ENCODE data around the gene FAM237A.

Gene FAM237A

GRCh38 chr2:206627632-206628031 is 14.7 kb upstream of the FAM237A start:
- Histone ChIP-seq H3K9me3 (ENCODE audit: low read length) (no peaks in the 10 kb centered on the region), H3K4me3 (ENCODE audit: low read depth in 1 of 2, low read length in 2 of 2) (no peak overlapping the region), H3K27me3 (ENCODE audit: control insufficient read depth in 1 of 2, insufficient read depth in 2 of 2, low read length in 2 of 2) (no peaks in the 10 kb centered on the region), H3K27ac (ENCODE audit: low read depth, low read length) (no peak overlapping the region), H3K36me3 (ENCODE audit: insufficient read depth, low read length) (no peaks in the 10 kb centered on the region), H3K4me1 (ENCODE audit: insufficient read depth, low read length) (no peaks in the 10 kb centered on the region), H3K9ac (ENCODE audit: low read length) (no peak overlapping the region)

- Histone ChIP-seq H3K27ac (ENCODE audit: low read depth, low read length) (no peak overlapping the region), H3K27me3 (ENCODE audit: control insufficient read depth in 1 of 2, insufficient read depth in 2 of 2, low read length in 2 of 2) (no peaks in the 10 kb centered on the region), H3K4me1 (ENCODE audit: insufficient read depth, low read length) (no peaks in the 10 kb centered on the region), H3K36me3 (ENCODE audit: insufficient read depth, low read length) (no peaks in the 10 kb centered on the region), H3K9ac (ENCODE audit: low read length) (no peak overlapping the region), H3K9me3 (ENCODE audit: low read length) (no peaks in the 10 kb centered on the region), H3K4me3 (ENCODE audit: low read depth in 1 of 2, low read length in 2 of 2) (no peak overlapping the region)
These were observed 10.9 kb upstream of the FAM237A start for GRCh38 chr2:206631340-206631739.

GRCh38 chr2:206635015-206635414 is 7.3 kb upstream of the FAM237A start:
- Histone ChIP-seq H3K9me3 (ENCODE audit: low read length) (no peaks in the 10 kb centered on the region), H3K27ac (ENCODE audit: low read depth, low read length) (no peak overlapping the region), H3K27me3 (ENCODE audit: control insufficient read depth in 1 of 2, insufficient read depth in 2 of 2, low read length in 2 of 2) (no peaks in the 10 kb centered on the region), H3K4me3 (ENCODE audit: low read depth in 1 of 2, low read length in 2 of 2) (no peak overlapping the region), H3K9ac (ENCODE audit: low read length) (no peak overlapping the region), H3K4me1 (ENCODE audit: insufficient read depth, low read length) (no peaks in the 10 kb centered on the region), H3K36me3 (ENCODE audit: insufficient read depth, low read length) (no peaks in the 10 kb centered on the region)

- Histone ChIP-seq H3K36me3 (ENCODE audit: insufficient read depth, low read length) (no peaks in the 10 kb centered on the region), H3K4me3 (ENCODE audit: low read depth in 1 of 2, low read length in 2 of 2) (no peak overlapping the region), H3K27ac (ENCODE audit: low read depth, low read length) (no peak overlapping the region), H3K4me1 (ENCODE audit: insufficient read depth, low read length) (no peaks in the 10 kb centered on the region), H3K9ac (ENCODE audit: low read length) (no peak overlapping the region), H3K27me3 (ENCODE audit: control insufficient read depth in 1 of 2, insufficient read depth in 2 of 2, low read length in 2 of 2) (peaks cover 13 to 19% of the 10 kb centered on the region in 2 donors), H3K9me3 (ENCODE audit: low read length) (no peaks in the 10 kb centered on the region)
These were observed 2.7 kb upstream of the FAM237A start for GRCh38 chr2:206639636-206640035.

GRCh38 chr2:206641226-206641625 is 1.1 kb upstream of the FAM237A start:
- peaks cover 13 to 19% of the 10 kb centered on the region in 2 donors for H3K27me3 ChIP-seq (ENCODE audit: control insufficient read depth in 1 of 2, insufficient read depth in 2 of 2, low read length in 2 of 2)
- H3K4me1 ChIP-seq (ENCODE audit: insufficient read depth, low read length): no peaks in the 10 kb centered on the region
- no peaks in the 10 kb centered on the region for H3K9me3 ChIP-seq (ENCODE audit: low read length)
- no peak overlapping the region for H3K27ac ChIP-seq (ENCODE audit: low read depth, low read length)
- no peaks in the 10 kb centered on the region for H3K36me3 ChIP-seq (ENCODE audit: insufficient read depth, low read length)
- H3K4me3 ChIP-seq (ENCODE audit: low read depth in 1 of 2, low read length in 2 of 2): no peak overlapping the region
- no peak overlapping the region for H3K9ac ChIP-seq (ENCODE audit: low read length)

- H3K9ac ChIP-seq (ENCODE audit: low read length): no peak overlapping the region
- H3K9me3 ChIP-seq (ENCODE audit: low read length): no peaks in the 10 kb centered on the region
- H3K36me3 ChIP-seq (ENCODE audit: insufficient read depth, low read length): no peaks in the 10 kb centered on the region
- H3K27me3 ChIP-seq (ENCODE audit: control insufficient read depth in 1 of 2, insufficient read depth in 2 of 2, low read length in 2 of 2): no peaks in the 10 kb centered on the region
- H3K4me1 ChIP-seq (ENCODE audit: insufficient read depth, low read length): no peaks in the 10 kb centered on the region
- no peak overlapping the region for H3K4me3 ChIP-seq (ENCODE audit: low read depth in 1 of 2, low read length in 2 of 2)
- H3K27ac ChIP-seq (ENCODE audit: low read depth, low read length): no peak overlapping the region
These were observed 5.7 kb downstream of the FAM237A start for GRCh38 chr2:206647985-206648384.

- no peaks in the 10 kb centered on the region for H3K36me3 ChIP-seq (ENCODE audit: insufficient read depth, low read length)
- H3K27ac ChIP-seq (ENCODE audit: low read depth, low read length): no peak overlapping the region
- peaks cover 5% of the 10 kb centered on the region for H3K9me3 ChIP-seq (ENCODE audit: low read length)
- no peak overlapping the region for H3K9ac ChIP-seq (ENCODE audit: low read length)
- no peak overlapping the region for H3K4me3 ChIP-seq (ENCODE audit: low read depth in 1 of 2, low read length in 2 of 2)
- H3K27me3 ChIP-seq (ENCODE audit: control insufficient read depth in 1 of 2, insufficient read depth in 2 of 2, low read length in 2 of 2): no peaks in the 10 kb centered on the region
- no peaks in the 10 kb centered on the region for H3K4me1 ChIP-seq (ENCODE audit: insufficient read depth, low read length)
These were observed 14.8 kb downstream of the FAM237A start for GRCh38 chr2:206657087-206657486.

GRCh38 chr2:206665251-206665650 is 23.0 kb downstream of the FAM237A start:
- H3K4me3 ChIP-seq (ENCODE audit: low read depth in 1 of 2, low read length in 2 of 2): no peak overlapping the region
- no peaks in the 10 kb centered on the region for H3K36me3 ChIP-seq (ENCODE audit: insufficient read depth, low read length)
- no peaks in the 10 kb centered on the region for H3K27me3 ChIP-seq (ENCODE audit: control insufficient read depth in 1 of 2, insufficient read depth in 2 of 2, low read length in 2 of 2)
- H3K9ac ChIP-seq (ENCODE audit: low read length): no peak overlapping the region
- H3K9me3 ChIP-seq (ENCODE audit: low read length): no peaks in the 10 kb centered on the region
- H3K27ac ChIP-seq (ENCODE audit: low read depth, low read length): no peak overlapping the region
- H3K4me1 ChIP-seq (ENCODE audit: insufficient read depth, low read length): no peaks in the 10 kb centered on the region

- H3K4me3 ChIP-seq (ENCODE audit: low read depth in 1 of 2, low read length in 2 of 2): no peak overlapping the region
- no peak overlapping the region for H3K27ac ChIP-seq (ENCODE audit: low read depth, low read length)
- H3K9me3 ChIP-seq (ENCODE audit: low read length): no peaks in the 10 kb centered on the region
- no peaks in the 10 kb centered on the region for H3K27me3 ChIP-seq (ENCODE audit: control insufficient read depth in 1 of 2, insufficient read depth in 2 of 2, low read length in 2 of 2)
- no peaks in the 10 kb centered on the region for H3K36me3 ChIP-seq (ENCODE audit: insufficient read depth, low read length)
- no peaks in the 10 kb centered on the region for H3K4me1 ChIP-seq (ENCODE audit: insufficient read depth, low read length)
- H3K9ac ChIP-seq (ENCODE audit: low read length): no peak overlapping the region
These were observed 28.4 kb downstream of the FAM237A start for GRCh38 chr2:206670531-206671319.

GRCh38 chr2:206683546-206683945 is 41.3 kb downstream of the FAM237A start:
- no peak overlapping the region for H3K4me3 ChIP-seq (ENCODE audit: low read depth in 1 of 2, low read length in 2 of 2)
- no peak overlapping the region for H3K9ac ChIP-seq (ENCODE audit: low read length)
- no peaks in the 10 kb centered on the region for H3K4me1 ChIP-seq (ENCODE audit: insufficient read depth, low read length)
- no peaks in the 10 kb centered on the region for H3K9me3 ChIP-seq (ENCODE audit: low read length)
- H3K27ac ChIP-seq (ENCODE audit: low read depth, low read length): no peak overlapping the region
- no peaks in the 10 kb centered on the region for H3K36me3 ChIP-seq (ENCODE audit: insufficient read depth, low read length)
- no peaks in the 10 kb centered on the region for H3K27me3 ChIP-seq (ENCODE audit: control insufficient read depth in 1 of 2, insufficient read depth in 2 of 2, low read length in 2 of 2)

- Histone ChIP-seq H3K27me3 (ENCODE audit: control insufficient read depth in 1 of 2, insufficient read depth in 2 of 2, low read length in 2 of 2) (no peaks in the 10 kb centered on the region), H3K4me1 (ENCODE audit: insufficient read depth, low read length) (no peaks in the 10 kb centered on the region), H3K27ac (ENCODE audit: low read depth, low read length) (no peak overlapping the region), H3K9me3 (ENCODE audit: low read length) (no peaks in the 10 kb centered on the region), H3K36me3 (ENCODE audit: insufficient read depth, low read length) (no peaks in the 10 kb centered on the region), H3K9ac (ENCODE audit: low read length) (no peak overlapping the region), H3K4me3 (ENCODE audit: low read depth in 1 of 2, low read length in 2 of 2) (no peak overlapping the region)
These were observed 46.2 kb downstream of the FAM237A start for GRCh38 chr2:206688453-206688852.

- no peaks in the 10 kb centered on the region for H3K36me3 ChIP-seq (ENCODE audit: insufficient read depth, low read length)
- no peak overlapping the region for H3K9ac ChIP-seq (ENCODE audit: low read length)
- no peaks in the 10 kb centered on the region for H3K9me3 ChIP-seq (ENCODE audit: low read length)
- H3K27ac ChIP-seq (ENCODE audit: low read depth, low read length): no peak overlapping the region
- no peaks in the 10 kb centered on the region for H3K27me3 ChIP-seq (ENCODE audit: control insufficient read depth in 1 of 2, insufficient read depth in 2 of 2, low read length in 2 of 2)
- no peaks in the 10 kb centered on the region for H3K4me1 ChIP-seq (ENCODE audit: insufficient read depth, low read length)
- H3K4me3 ChIP-seq (ENCODE audit: low read depth in 1 of 2, low read length in 2 of 2): no peak overlapping the region
These were observed 46.7 kb downstream of the FAM237A start for GRCh38 chr2:206688990-206689389.
